BE2C (cell line): ENCODE data around the gene STAG2.

Source experiments
- DNase-seq: peaks from one replicate; pipeline ENCODE4 v3.0.0-alpha.2; 2020
- H3K27me3 ChIP-seq: fragments of 250-450 bp; sonication (Bioruptor Pico); 2 replicates; pipeline ENCODE4 v1.5.1; 2020; ENCODE audit warnings: mild to moderate bottlenecking
- H3K36me3 ChIP-seq: fragments of 250-450 bp; sonication (Bioruptor Pico); 2 replicates; pipeline ENCODE4 v1.5.1; 2020; ENCODE audit warnings: mild to moderate bottlenecking
- H3K4me1 ChIP-seq: fragments of 250-450 bp; sonication (Bioruptor Pico); 2 replicates; pipeline ENCODE4 v1.5.1; 2020
- H3K4me3 ChIP-seq: 2 replicates; pipeline ENCODE4 v1.5.1; 2011; ENCODE audit warnings: low read depth, low read length
- H3K9me3 ChIP-seq: fragments of 250-450 bp; sonication (Bioruptor Pico); 2 replicates; pipeline ENCODE4 v1.5.1; 2020
- TF ChIP-seq, protein P1 (sequence below): IDR thresholded peaks from 2 replicates; pipeline ENCODE4 v1.5.1; 2012; ENCODE audit warnings: mild to moderate bottlenecking, low read depth, low read length

Gene STAG2

GRCh38 chrX:123986377-123986776, 24.9 kb downstream of the STAG2 start:
- Histone ChIP-seq H3K9me3 (no peaks in the 10 kb centered on the region), H3K27me3 (no peaks in the 10 kb centered on the region), H3K4me3 (no peak overlapping the region), H3K4me1 (no peaks in the 10 kb centered on the region), H3K36me3 (no peaks in the 10 kb centered on the region)
- TF ChIP-seq, protein P1, sequence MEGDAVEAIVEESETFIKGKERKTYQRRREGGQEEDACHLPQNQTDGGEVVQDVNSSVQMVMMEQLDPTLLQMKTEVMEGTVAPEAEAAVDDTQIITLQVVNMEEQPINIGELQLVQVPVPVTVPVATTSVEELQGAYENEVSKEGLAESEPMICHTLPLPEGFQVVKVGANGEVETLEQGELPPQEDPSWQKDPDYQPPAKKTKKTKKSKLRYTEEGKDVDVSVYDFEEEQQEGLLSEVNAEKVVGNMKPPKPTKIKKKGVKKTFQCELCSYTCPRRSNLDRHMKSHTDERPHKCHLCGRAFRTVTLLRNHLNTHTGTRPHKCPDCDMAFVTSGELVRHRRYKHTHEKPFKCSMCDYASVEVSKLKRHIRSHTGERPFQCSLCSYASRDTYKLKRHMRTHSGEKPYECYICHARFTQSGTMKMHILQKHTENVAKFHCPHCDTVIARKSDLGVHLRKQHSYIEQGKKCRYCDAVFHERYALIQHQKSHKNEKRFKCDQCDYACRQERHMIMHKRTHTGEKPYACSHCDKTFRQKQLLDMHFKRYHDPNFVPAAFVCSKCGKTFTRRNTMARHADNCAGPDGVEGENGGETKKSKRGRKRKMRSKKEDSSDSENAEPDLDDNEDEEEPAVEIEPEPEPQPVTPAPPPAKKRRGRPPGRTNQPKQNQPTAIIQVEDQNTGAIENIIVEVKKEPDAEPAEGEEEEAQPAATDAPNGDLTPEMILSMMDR: no peak
- DNase-seq: no peak

- Histone ChIP-seq H3K4me3 (no peak overlapping the region), H3K9me3 (no peaks in the 10 kb centered on the region), H3K27me3 (no peaks in the 10 kb centered on the region), H3K4me1 (no peaks in the 10 kb centered on the region), H3K36me3 (no peaks in the 10 kb centered on the region)
- DNase-seq: no peak
- TF ChIP-seq, protein P1: no peak
Observed at GRCh38 chrX:123988423-123989111, 27.1 kb downstream of the STAG2 start.

- DNase-seq: no peak
- TF ChIP-seq, protein P1: no peak
- Histone ChIP-seq H3K36me3 (no peaks in the 10 kb centered on the region), H3K4me3 (no peak overlapping the region), H3K9me3 (no peaks in the 10 kb centered on the region), H3K4me1 (no peaks in the 10 kb centered on the region), H3K27me3 (no peaks in the 10 kb centered on the region)
Observed at GRCh38 chrX:123989235-123989634, 27.7 kb downstream of the STAG2 start.

GRCh38 chrX:123990169-123990568, 28.7 kb downstream of the STAG2 start:
- Histone ChIP-seq H3K4me3 (no peak overlapping the region), H3K27me3 (no peaks in the 10 kb centered on the region), H3K4me1 (no peaks in the 10 kb centered on the region), H3K36me3 (no peaks in the 10 kb centered on the region), H3K9me3 (no peaks in the 10 kb centered on the region)
- TF ChIP-seq, protein P1: no peak
- no peak for DNase-seq

DNA sequence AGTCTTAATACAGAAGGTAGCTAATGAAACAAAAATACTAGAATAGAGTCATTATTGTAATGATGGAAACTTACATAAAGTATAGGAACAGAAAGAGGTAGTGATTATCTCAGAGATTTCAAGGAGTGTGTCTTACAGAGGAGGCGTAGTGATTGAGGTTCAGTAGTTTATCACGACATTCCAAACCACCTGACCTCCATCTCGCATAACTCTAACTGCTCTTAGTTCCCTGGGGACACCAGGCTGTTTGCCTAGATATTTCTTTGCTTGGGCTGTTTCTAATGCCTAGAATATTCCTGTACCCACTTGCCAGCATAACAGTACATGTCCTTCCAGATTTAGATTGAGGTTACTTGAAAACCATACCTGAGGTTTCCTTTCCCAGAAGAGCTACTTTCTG, 29.1 kb downstream of the STAG2 start:
- Histone ChIP-seq H3K9me3 (no peaks in the 10 kb centered on the region), H3K4me3 (no peak overlapping the region), H3K4me1 (no peaks in the 10 kb centered on the region), H3K27me3 (no peaks in the 10 kb centered on the region), H3K36me3 (no peaks in the 10 kb centered on the region)
- no peak for DNase-seq
- TF ChIP-seq, protein P1: no peak

DNA sequence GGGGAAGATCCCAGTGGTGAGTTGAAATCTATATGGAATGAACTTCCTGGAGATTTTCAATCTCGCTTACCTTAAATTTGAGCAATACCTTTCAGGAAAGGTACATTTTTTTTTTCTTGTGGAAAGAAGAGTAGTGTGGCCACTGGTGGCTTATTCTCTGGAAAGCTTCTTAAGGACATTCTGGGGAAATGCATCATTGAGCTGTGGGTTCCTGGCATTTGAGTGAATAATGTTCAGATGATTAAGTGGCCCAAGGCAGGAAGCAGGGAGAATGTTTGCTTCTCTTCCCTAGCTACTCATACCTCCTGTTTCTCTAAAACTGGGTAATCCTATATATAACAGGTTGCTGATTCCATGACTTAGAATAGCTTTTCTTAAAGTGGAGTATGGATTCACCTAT, 31.8 kb downstream of the STAG2 start:
- no peaks in the 10 kb centered on the region for H3K36me3 ChIP-seq
- H3K27me3 ChIP-seq: no peaks in the 10 kb centered on the region
- no peaks in the 10 kb centered on the region for H3K4me1 ChIP-seq
- no peaks in the 10 kb centered on the region for H3K9me3 ChIP-seq
- DNase-seq: no peak
- TF ChIP-seq, protein P1: no peak
- H3K4me3 ChIP-seq: no peak overlapping the region
